Loucy (cell line): ENCODE results near the gene RANBP9.

Source experiments
- EZH2phosphoT487 ChIP-seq: fragments of 200-600 bp; IDR thresholded peaks from 2 replicates; pipeline ENCODE4 v1.6.1; 2018; ENCODE audit warnings: antibody characterized with exemption, mild to moderate bottlenecking, moderate library complexity, borderline replicate concordance
- TF ChIP-seq, protein P1 (sequence below): fragments of 200-600 bp; sonication (generic); conservative IDR thresholded peaks from 2 replicates; pipeline ENCODE4 v1.5.1; 2014; ENCODE audit warnings: mild to moderate bottlenecking, antibody characterized with exemption, low read length

DNA sequence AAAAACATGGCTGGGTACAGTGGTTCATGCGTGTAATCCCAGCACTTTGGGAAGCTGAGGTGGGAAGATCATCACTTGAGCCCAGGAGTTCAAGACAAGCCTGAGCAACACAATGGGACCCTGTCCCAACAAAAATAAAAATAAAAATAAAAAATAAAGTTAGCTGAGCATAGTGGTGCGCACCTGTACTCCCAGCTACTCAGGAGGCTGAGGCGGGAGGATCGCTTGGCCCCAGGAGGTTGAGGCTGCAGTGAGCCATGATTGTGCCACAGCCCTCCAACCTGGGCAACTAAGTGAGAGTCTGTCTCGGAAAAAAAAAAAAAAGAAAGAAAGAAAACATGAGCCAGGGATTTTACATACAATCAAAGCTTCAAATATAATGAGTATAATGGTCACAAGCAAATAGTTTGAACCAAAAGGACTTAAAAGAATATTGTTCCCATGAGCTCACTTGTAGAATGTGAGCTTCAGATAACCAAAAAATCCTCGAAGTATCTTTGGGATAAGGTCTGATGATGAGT is 31.1 kb downstream of the RANBP9 start:
- TF ChIP-seq EZH2phosphoT487 = no peak
- TF ChIP-seq, protein P1, sequence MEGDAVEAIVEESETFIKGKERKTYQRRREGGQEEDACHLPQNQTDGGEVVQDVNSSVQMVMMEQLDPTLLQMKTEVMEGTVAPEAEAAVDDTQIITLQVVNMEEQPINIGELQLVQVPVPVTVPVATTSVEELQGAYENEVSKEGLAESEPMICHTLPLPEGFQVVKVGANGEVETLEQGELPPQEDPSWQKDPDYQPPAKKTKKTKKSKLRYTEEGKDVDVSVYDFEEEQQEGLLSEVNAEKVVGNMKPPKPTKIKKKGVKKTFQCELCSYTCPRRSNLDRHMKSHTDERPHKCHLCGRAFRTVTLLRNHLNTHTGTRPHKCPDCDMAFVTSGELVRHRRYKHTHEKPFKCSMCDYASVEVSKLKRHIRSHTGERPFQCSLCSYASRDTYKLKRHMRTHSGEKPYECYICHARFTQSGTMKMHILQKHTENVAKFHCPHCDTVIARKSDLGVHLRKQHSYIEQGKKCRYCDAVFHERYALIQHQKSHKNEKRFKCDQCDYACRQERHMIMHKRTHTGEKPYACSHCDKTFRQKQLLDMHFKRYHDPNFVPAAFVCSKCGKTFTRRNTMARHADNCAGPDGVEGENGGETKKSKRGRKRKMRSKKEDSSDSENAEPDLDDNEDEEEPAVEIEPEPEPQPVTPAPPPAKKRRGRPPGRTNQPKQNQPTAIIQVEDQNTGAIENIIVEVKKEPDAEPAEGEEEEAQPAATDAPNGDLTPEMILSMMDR = no peak
